ENCODE data around the gene KIAA1217. TPM values are rescaled to one million over a fixed set of nuclear protein-coding genes. Genes with fewer than 3 reads are reported as not detected.

KIAA1217 gene
- total RNA-seq, 1 experiment from 2014 or later = 23.4 TPM

GRCh38 chr10:24439935-24440334 lies 231.0 kb downstream of the KIAA1217 start:
- ATAC-seq = no peak
- peaks cover 28% of the 10 kb centered on the region for H3K4me1 Mint-ChIP-seq
- peaks cover 5% of the 10 kb centered on the region for H3K27me3 Mint-ChIP-seq (ENCODE audit: low read depth)
- TF ChIP-seq CREM (CRISPR knock-in tag; IDR thresholded peaks at IDR 0.05) = no peak
- no peak for TF ChIP-seq ZNF532 (CRISPR knock-in tag; IDR thresholded peaks at IDR 0.05; ENCODE audit: borderline replicate concordance)
- TF ChIP-seq ZMAT4 (CRISPR knock-in tag; IDR thresholded peaks at IDR 0.05) = no peak
- no peak for TF ChIP-seq CDX4 (CRISPR knock-in tag; IDR thresholded peaks at IDR 0.05; ENCODE audit: borderline replicate concordance)
- TF ChIP-seq E2F1 (CRISPR knock-in tag; IDR thresholded peaks at IDR 0.05) = no peak
- TF ChIP-seq ERG (CRISPR knock-in tag; IDR thresholded peaks at IDR 0.05) = no peak
- no peak for TF ChIP-seq HMGXB4 (CRISPR knock-in tag; IDR thresholded peaks at IDR 0.05)
- TF ChIP-seq ELF4 (CRISPR knock-in tag; IDR thresholded peaks at IDR 0.05; ENCODE audit: low read depth) = no peak
- TF ChIP-seq IRF1 (CRISPR knock-in tag; IDR thresholded peaks at IDR 0.05) = no peak
- TF ChIP-seq ARID4B (CRISPR knock-in tag; IDR thresholded peaks at IDR 0.05; ENCODE audit: borderline replicate concordance) = no peak
- TF ChIP-seq FOXJ3 (CRISPR knock-in tag; IDR thresholded peaks at IDR 0.05; ENCODE audit: borderline replicate concordance) = no peak
- POLR2A ChIA-PET = interaction anchor here (0.7 kb wide), 2 partner anchors 18 to 45 kb away, joined by 4 read pairs; no protein-coding TSS in a partner anchor
- peaks cover 3% of the 10 kb centered on the region for H3K9me3 Mint-ChIP-seq
- H3K4me3 Mint-ChIP-seq = no peak overlapping the region
- DNase-seq (ENCODE audit: low spot score) = no peak
- no peak overlapping the region for H3K27ac Mint-ChIP-seq
- CTCF ChIA-PET = interaction anchor here (0.8 to 1.1 kb wide), 2 partner anchors 17 to 73 kb away, joined by 3 to 4 read pairs; no protein-coding TSS in a partner anchor
- peaks cover 12% of the 10 kb centered on the region for H3K36me3 Mint-ChIP-seq
